Panc1 (cell line): Measurements from ENCODE around the gene MTRFR.

ENCODE experiments used
- CTCF ChIP-seq: fragments of 450-650 bp; IDR thresholded peaks from 2 replicates; pipeline ENCODE4 v1.5.1; 2017; ENCODE audit warnings: mild to moderate bottlenecking
- SIN3A ChIP-seq: IDR thresholded peaks from 2 replicates; pipeline ENCODE4 v1.6.1; 2012; ENCODE audit warnings: low read depth, mild to moderate bottlenecking, low read length, moderate library complexity, borderline replicate concordance; ENCODE audit not compliant: insufficient read depth
- TCF7L2 ChIP-seq: IDR thresholded peaks from 2 replicates; pipeline ENCODE4 v1.6.1; 2011; ENCODE audit warnings: mild to moderate bottlenecking, low read depth, low read length, inconsistent platforms

GRCh38 chr12:123268850-123269249, 35.6 kb downstream of the MTRFR start:
- TF ChIP-seq SIN3A, result no peak
- TF ChIP-seq CTCF, result no peak
- no peak for TF ChIP-seq TCF7L2
